B cell (primary cell): Measurements from ENCODE around the gene LAGE3. TPM values are rescaled to one million over a fixed set of nuclear protein-coding genes. Genes with fewer than 3 reads are reported as not detected.

Source experiments
- ATAC-seq: fragments of 200-7000 bp; cut with Tn5 transposase; one replicate; pipeline ENCODE4 v1.10.0; 2021; ENCODE audit warnings: low read depth, mild to moderate bottlenecking, moderate number of reproducible peaks, moderate library complexity
- CTCF ChIA-PET: fragments of 350-600 bp; sonication (Branson Sonifier 250); formaldehyde crosslinking; loops from one replicate; lab custom pipeline; 2021; ENCODE audit warnings: antibody characterized with exemption, inconsistent platforms; lab: Charles Lee
- POLR2A ChIA-PET: fragments of 350-600 bp; sonication (Branson Sonifier 250); formaldehyde crosslinking; loops from one replicate; lab custom pipeline; 2021; ENCODE audit warnings: antibody characterized with exemption; lab: Charles Lee
- DNase-seq: peaks from one replicate; pipeline ENCODE4 v3.0.0; 2013
- H2AFZ ChIP-seq: 2 replicates; pipeline ENCODE4 v1.6.1; 2012; ENCODE audit warnings: mild to moderate bottlenecking, low read depth, low read length; ENCODE audit not compliant: insufficient read depth, poor library complexity, severe bottlenecking
- H3K27ac ChIP-seq, 2 donors: 1 replicate in 1 of 2; 2 replicates in 1 of 2; pipeline ENCODE4 v1.5.1; 2012 to 2013; ENCODE audit warnings: low read length in 2 of 2, mild to moderate bottlenecking in 2 of 2, moderate library complexity in 1 of 2
- H3K27me3 ChIP-seq, 4 experiments: fragments of 200-600 bp in 1 of 4; sonication (generic) in 1 of 4; replicated peaks in 1 of 4; 1 replicate in 2 of 4; 2 replicates in 2 of 4; pipeline versions ENCODE4 v1.6.1 to v1.7.0; 2013 to 2016; ENCODE audit warnings: low read length in 3 of 4, mild to moderate bottlenecking in 2 of 4, mixed read lengths in 1 of 4, moderate library complexity in 1 of 4; ENCODE audit not compliant: insufficient read depth in 4 of 4, control insufficient read depth in 3 of 4; ENCODE audit errors: control extremely low read depth in 1 of 4
- H3K36me3 ChIP-seq, 2 experiments: replicated peaks in 1 of 2; 1 replicate in 1 of 2; 2 replicates in 1 of 2; pipeline versions ENCODE4 v1.6.1 to v1.7.1; 2013; ENCODE audit warnings: low read length in 1 of 2; ENCODE audit not compliant: insufficient read depth in 2 of 2, control insufficient read depth in 1 of 2; ENCODE audit errors: control extremely low read depth in 1 of 2, extremely low read depth in 1 of 2
- H3K4me1 ChIP-seq, 2 donors: fragments of 200-600 bp in 1 of 2; sonication (generic) in 1 of 2; 1 replicate in 1 of 2; 2 replicates in 1 of 2; pipeline versions ENCODE4 v1.5.1 to v1.6.1; 2013 to 2017; ENCODE audit warnings: low read length in 2 of 2; ENCODE audit not compliant: control insufficient read depth in 2 of 2, insufficient read depth in 2 of 2
- H3K4me2 ChIP-seq: replicated peaks from 2 replicates; pipeline ENCODE3; 2012; ENCODE audit warnings: mild to moderate bottlenecking, low read depth, low read length; ENCODE audit not compliant: poor library complexity, severe bottlenecking
- H3K4me3 ChIP-seq, 5 experiments: fragments of 200-600 bp in 1 of 5; sonication (generic) in 1 of 5; 1 replicate in 3 of 5; 2 replicates in 2 of 5; pipeline versions ENCODE4 v1.5.1 to v1.7.0; 2011 to 2016; ENCODE audit warnings: low read length in 4 of 5, mild to moderate bottlenecking in 4 of 5, low read depth in 2 of 5, control low read depth in 1 of 5, moderate library complexity in 1 of 5; ENCODE audit not compliant: insufficient read depth in 1 of 5; ENCODE audit errors: control extremely low read depth in 1 of 5, extremely low read depth in 1 of 5
- H3K79me2 ChIP-seq: fragments of 200-600 bp; sonication (generic); one replicate; pipeline ENCODE4 v1.6.0; 2016; ENCODE audit warnings: low read length; ENCODE audit not compliant: control insufficient read depth, insufficient read depth
- H3K9ac ChIP-seq: fragments of 200-600 bp; sonication (generic); 2 replicates; pipeline ENCODE4 v1.6.1; 2017; ENCODE audit warnings: mild to moderate bottlenecking, low read length, moderate library complexity
- H3K9me3 ChIP-seq, 3 donors: one replicate each; pipeline versions ENCODE4 v1.6.1 to v1.7.1; 2013; ENCODE audit warnings: low read length in 2 of 3; ENCODE audit not compliant: control insufficient read depth in 2 of 3, insufficient read depth in 1 of 3; ENCODE audit errors: control extremely low read depth in 1 of 3
- H4K20me1 ChIP-seq: 2 replicates; pipeline ENCODE4 v1.6.0; 2012; ENCODE audit warnings: mild to moderate bottlenecking, low read length; ENCODE audit not compliant: insufficient read depth, control insufficient read depth, poor library complexity, severe bottlenecking
- H3K27ac Mint-ChIP-seq: one replicate; pipeline ENCODE4 v1.8.0; 2021; ENCODE audit warnings: mixed read lengths
- H3K27me3 Mint-ChIP-seq: one replicate; pipeline ENCODE4 v1.8.0; 2021; ENCODE audit warnings: mixed read lengths
- H3K4me1 Mint-ChIP-seq: one replicate; pipeline ENCODE4 v1.8.0; 2021; ENCODE audit warnings: mixed read lengths
- H3K4me3 Mint-ChIP-seq: one replicate; pipeline ENCODE4 v1.8.0; 2021; ENCODE audit warnings: mixed read lengths
- H3K9me3 Mint-ChIP-seq: one replicate; pipeline ENCODE4 v1.8.0; 2022; ENCODE audit warnings: mixed read lengths; ENCODE audit not compliant: insufficient read depth
- CTCF ChIP-seq: fragments of 200-600 bp; IDR thresholded peaks from one replicate; pipeline ENCODE4 v1.8.0; 2022; ENCODE audit warnings: antibody characterized with exemption, mild to moderate bottlenecking
- EZH2 ChIP-seq: IDR thresholded peaks from 2 replicates; pipeline ENCODE4 v1.6.1; 2012; ENCODE audit warnings: borderline replicate concordance, low read depth, mild to moderate bottlenecking, moderate library complexity, low read length; ENCODE audit not compliant: insufficient read depth, poor library complexity, severe bottlenecking
- WGBS: methylation state at CpG from one replicate; pipeline ENCODE4 v1.1.5; 2013; ENCODE audit warnings: missing lambda C conversion rate; ENCODE audit not compliant: insufficient coverage; 5-methylcytosine and 5-hydroxymethylcytosine counted together
- intact Hi-C: fragments of 100-400 bp; cut with micrococcal nuclease; formaldehyde crosslinking; loops from one replicate; pipeline ENCODE4 v1.10.0; 2022
- polyA plus RNA-seq: library from polyadenylated mRNA; depleted of rRNA; stranded (reverse); fragments of >200 nt; gene quantifications from 2 replicates; pipeline ENCODE4 v1.2.3, GENCODE V29; 2012
- total RNA-seq, 2 donors: library from RNA; stranded (reverse); fragments of 120-200 nt in 1 of 2; gene quantifications; 1 replicate in 1 of 2; 2 replicates in 1 of 2; pipeline versions ENCODE4 v1.2.3 to v1.2.4, GENCODE V29; 2013 to 2022

The LAGE3 gene
- total and polyA plus RNA-seq, 2 donors (not counting 1 experiment from before 2014, with no cell fraction given) = 17.0 to 19.9 TPM

- WGBS = 99% methylated on average over 14 of the region's 14 CpGs
- H3K9ac ChIP-seq = no peak overlapping the region
- no peak overlapping the region for H3K4me2 ChIP-seq
- ATAC-seq = no peak
- no peak for TF ChIP-seq EZH2
- TF ChIP-seq CTCF = no peak
- no peaks in the 10 kb centered on the region for H3K27me3 ChIP-seq
- no peak overlapping the region for H2AFZ ChIP-seq
- H3K4me1 ChIP-seq = no peaks in the 10 kb centered on the region
- Mint-ChIP-seq H3K4me3 (no peak overlapping the region), H3K9me3 (no peaks in the 10 kb centered on the region), H3K27me3 (no peaks in the 10 kb centered on the region), H3K4me1 (no peaks in the 10 kb centered on the region), H3K27ac (no peak overlapping the region)
- no peaks in the 10 kb centered on the region for H4K20me1 ChIP-seq
- no peak for DNase-seq
- no peak overlapping the region for H3K4me3 ChIP-seq
- no peaks in the 10 kb centered on the region for H3K79me2 ChIP-seq
- CTCF ChIA-PET = no interaction called here
- H3K9me3 ChIP-seq = no peaks in the 10 kb centered on the region
- POLR2A ChIA-PET = no interaction called here
- peaks cover 0 to 32% of the 10 kb centered on the region in 2 experiments for H3K36me3 ChIP-seq
- intact Hi-C loops = no loop called here
- H3K27ac ChIP-seq = no peak overlapping the region
Measured at GRCh38 chrX:154470434-154470833, 8.6 kb downstream of the LAGE3 start.

GRCh38 chrX:154469880-154470279 is 9.2 kb downstream of the LAGE3 start:
- no peak for TF ChIP-seq CTCF
- no peak for TF ChIP-seq EZH2
- no peak overlapping the region for H3K4me2 ChIP-seq
- Mint-ChIP-seq H3K4me1 (no peaks in the 10 kb centered on the region), H3K4me3 (no peak overlapping the region), H3K27me3 (no peaks in the 10 kb centered on the region), H3K27ac (no peak overlapping the region), H3K9me3 (no peaks in the 10 kb centered on the region)
- peaks cover 0 to 32% of the 10 kb centered on the region in 2 experiments for H3K36me3 ChIP-seq
- no peaks in the 10 kb centered on the region for H4K20me1 ChIP-seq
- H3K27me3 ChIP-seq = no peaks in the 10 kb centered on the region
- intact Hi-C loops = no loop called here
- no peak for ATAC-seq
- H3K27ac ChIP-seq = no peak overlapping the region
- H2AFZ ChIP-seq = no peak overlapping the region
- ChIA-PET CTCF (no interaction called here), POLR2A (no interaction called here)
- no peak for DNase-seq
- H3K79me2 ChIP-seq = no peaks in the 10 kb centered on the region
- 100% methylated on average over 15 of the region's 18 CpGs for WGBS
- H3K9ac ChIP-seq = no peak overlapping the region
- no peak overlapping the region for H3K4me3 ChIP-seq
- no peaks in the 10 kb centered on the region for H3K9me3 ChIP-seq
- no peaks in the 10 kb centered on the region for H3K4me1 ChIP-seq
